Uterus (tissue), 2 donors: ENCODE data around the gene GAPDHS.

ENCODE experiments used
- POLR2A ChIP-seq, 2 donors: fragments of 450-650 bp; IDR thresholded peaks; one replicate each; pipeline ENCODE4 v1.6.1; 2016; ENCODE audit warnings: antibody characterized with exemption in 2 of 2, mild to moderate bottlenecking in 1 of 2, moderate library complexity in 1 of 2
- TF ChIP-seq, protein P1 (sequence below), 4 experiments: fragments of 200-600 bp in 2 of 4; fragments of 450-650 bp in 2 of 4; sonication (generic) in 2 of 4; IDR thresholded peaks; one replicate each; pipeline ENCODE4 v1.5.1; 2016 to 2019; ENCODE audit warnings: antibody characterized with exemption in 4 of 4, mild to moderate bottlenecking in 2 of 4, moderate library complexity in 1 of 4

GRCh38 chr19:35510626-35510964, 22.7 kb upstream of the GAPDHS start:
- TF ChIP-seq, protein P1, sequence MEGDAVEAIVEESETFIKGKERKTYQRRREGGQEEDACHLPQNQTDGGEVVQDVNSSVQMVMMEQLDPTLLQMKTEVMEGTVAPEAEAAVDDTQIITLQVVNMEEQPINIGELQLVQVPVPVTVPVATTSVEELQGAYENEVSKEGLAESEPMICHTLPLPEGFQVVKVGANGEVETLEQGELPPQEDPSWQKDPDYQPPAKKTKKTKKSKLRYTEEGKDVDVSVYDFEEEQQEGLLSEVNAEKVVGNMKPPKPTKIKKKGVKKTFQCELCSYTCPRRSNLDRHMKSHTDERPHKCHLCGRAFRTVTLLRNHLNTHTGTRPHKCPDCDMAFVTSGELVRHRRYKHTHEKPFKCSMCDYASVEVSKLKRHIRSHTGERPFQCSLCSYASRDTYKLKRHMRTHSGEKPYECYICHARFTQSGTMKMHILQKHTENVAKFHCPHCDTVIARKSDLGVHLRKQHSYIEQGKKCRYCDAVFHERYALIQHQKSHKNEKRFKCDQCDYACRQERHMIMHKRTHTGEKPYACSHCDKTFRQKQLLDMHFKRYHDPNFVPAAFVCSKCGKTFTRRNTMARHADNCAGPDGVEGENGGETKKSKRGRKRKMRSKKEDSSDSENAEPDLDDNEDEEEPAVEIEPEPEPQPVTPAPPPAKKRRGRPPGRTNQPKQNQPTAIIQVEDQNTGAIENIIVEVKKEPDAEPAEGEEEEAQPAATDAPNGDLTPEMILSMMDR (IDR thresholded peaks at IDR 0.05) = no peak
- TF ChIP-seq POLR2A (IDR thresholded peaks at IDR 0.05) = no peak
